Activated CD8-positive, alpha-beta memory T cell treated with anti-CD3 and anti-CD28 coated beads, Interleukin-2, amount 50 U/mL, for 24 hours (primary cell): ENCODE data around the gene ZNF546.
"Not testable (repeated sequence)": the region's sequence is repeated elsewhere in the genome, so short reads cannot be mapped to it uniquely, and the experiment has no call there.

Experiments used
- DNase-seq: peaks from one replicate; pipeline ENCODE4 v3.0.0-alpha.2; 2020; ENCODE audit errors: extremely low read depth

Gene ZNF546

GRCh38 chr19:39986643-39987042 lies 10.2 kb upstream of the ZNF546 start:
- no peak for DNase-seq

GRCh38 chr19:39987167-39987566 lies 9.7 kb upstream of the ZNF546 start:
- DNase-seq = no peak

DNA sequence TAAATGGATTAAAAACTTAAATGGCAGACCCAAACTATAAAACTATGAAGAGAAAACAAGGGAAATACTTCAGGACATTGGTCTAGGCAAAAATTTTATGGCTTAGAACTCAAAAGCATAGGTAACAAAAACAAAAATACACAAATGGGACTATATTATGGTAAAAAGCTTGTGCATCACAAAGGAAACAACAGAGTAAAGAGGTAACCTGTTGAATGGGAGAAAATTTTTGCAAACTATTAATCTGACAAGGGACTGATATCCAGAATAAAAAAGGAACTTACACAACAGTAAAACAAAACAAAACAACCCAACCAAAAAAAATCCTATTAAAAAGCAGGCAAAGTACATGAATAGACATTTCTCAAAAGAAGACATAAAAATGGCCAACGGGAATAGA lies 9.3 kb upstream of the ZNF546 start:
- no peak for DNase-seq

GRCh38 chr19:39993605-39994004 lies 3.3 kb upstream of the ZNF546 start:
- DNase-seq = no peak

DNA sequence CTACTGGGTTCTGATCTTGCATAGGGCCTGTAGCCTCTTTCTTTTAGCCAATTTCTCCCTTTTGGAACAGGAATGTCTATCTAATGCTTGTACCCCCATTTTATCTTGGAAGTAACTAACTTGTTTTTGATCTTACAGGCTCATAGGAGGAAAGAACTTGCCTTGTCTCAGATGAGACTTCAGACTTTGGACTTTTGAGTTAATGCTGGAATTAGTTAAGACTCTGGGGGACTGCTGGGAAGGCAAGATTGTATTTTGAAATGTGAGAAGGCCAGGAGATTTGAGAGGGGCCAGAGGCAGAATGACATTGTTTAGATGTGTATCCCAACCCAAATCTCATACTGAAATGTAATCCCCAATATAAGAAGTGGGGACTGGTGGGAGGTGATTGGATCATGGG lies 2.5 kb upstream of the ZNF546 start:
- DNase-seq = no peak

GRCh38 chr19:39995794-39996193 lies 1.1 kb upstream of the ZNF546 start:
- DNase-seq = no peak

- DNase-seq = peak; percentile 9
These were observed 546 bp upstream of the ZNF546 start for GRCh38 chr19:39996218-39996810.

GRCh38 chr19:39997638-39998216 lies 867 bp downstream of the ZNF546 start:
- no peak for DNase-seq

- no peak for DNase-seq
These were observed 1.6 kb downstream of the ZNF546 start for GRCh38 chr19:39998501-39998900.

DNA sequence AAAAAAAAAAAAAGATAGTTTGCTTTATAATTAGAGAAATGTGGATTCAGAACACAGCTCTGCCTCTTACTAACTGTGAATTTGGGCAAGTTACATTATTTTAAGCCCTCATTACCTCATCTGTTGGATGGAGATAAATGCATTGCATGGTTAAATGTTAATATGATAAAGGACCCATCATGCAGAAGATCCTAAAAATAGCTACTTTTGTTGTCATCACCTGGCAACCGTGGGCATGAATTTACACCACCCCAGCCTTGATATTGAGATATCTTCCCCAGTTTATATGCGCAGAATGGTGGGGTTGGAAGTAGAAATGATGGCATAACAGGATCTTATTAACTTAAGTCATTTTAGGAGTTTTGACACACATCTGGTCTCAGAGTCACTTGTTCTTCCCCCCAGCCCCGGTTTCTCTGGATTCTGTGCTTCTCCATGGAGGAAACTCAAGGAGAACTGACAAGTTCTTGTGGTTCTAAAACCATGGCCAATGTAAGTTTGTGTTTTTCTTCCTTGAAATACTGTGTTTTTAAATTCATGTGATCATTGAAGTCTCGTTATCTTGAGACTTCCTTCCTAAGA lies 8.9 kb downstream of the ZNF546 start:
- DNase-seq = no peak

- no peak for DNase-seq
These were observed 9.4 kb downstream of the ZNF546 start for GRCh38 chr19:40006273-40006691.

- DNase-seq = no peak
These were observed 12.8 kb downstream of the ZNF546 start for GRCh38 chr19:40009674-40010073.

GRCh38 chr19:40013991-40014390 lies 17.1 kb downstream of the ZNF546 start:
- no peak for DNase-seq

- DNase-seq = no peak
These were observed 27.1 kb downstream of the ZNF546 start for GRCh38 chr19:40023969-40024368.

GRCh38 chr19:40025938-40026596 lies 29.2 kb downstream of the ZNF546 start:
- DNase-seq = no peak

DNA sequence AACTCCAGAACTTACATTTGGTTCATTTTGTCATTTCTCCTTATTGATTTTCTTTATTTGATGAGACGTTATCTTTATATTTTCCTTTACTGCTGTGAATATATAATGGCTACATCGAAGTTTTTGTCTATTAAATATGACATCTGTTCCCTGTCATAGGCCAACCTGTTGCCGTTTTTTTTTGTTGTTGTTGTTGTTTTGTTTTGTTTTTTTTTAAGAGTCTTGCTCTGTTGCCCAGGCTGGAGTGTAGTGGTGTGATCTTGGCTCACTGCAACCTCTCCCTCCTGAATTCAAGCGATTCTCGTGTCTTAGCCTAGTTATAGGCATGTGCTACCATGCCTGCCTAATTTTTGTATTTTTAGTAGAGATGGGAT lies 29.7 kb downstream of the ZNF546 start:
- DNase-seq = no peak

GRCh38 chr19:40033989-40034560 lies 37.2 kb downstream of the ZNF546 start:
- DNase-seq = no peak

DNA sequence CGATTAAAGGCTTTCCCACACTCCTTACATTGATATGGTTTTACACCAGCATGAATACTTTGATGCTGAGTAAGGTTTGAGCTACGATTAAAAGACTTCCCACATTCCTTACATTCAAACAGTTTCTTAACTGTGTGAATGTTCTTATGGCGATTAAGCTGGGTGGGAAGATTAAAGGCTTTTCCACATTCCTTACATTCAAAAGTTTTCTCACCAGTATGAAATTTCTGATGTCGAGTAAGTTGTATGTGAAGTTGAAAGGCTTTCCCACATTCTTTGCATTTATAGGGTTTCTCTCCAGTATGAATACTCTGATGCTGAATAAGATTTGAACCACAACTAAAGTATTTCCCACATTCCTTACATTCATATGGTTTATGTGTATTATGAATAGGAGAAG lies 39.1 kb downstream of the ZNF546 start:
- no peak for DNase-seq

DNA sequence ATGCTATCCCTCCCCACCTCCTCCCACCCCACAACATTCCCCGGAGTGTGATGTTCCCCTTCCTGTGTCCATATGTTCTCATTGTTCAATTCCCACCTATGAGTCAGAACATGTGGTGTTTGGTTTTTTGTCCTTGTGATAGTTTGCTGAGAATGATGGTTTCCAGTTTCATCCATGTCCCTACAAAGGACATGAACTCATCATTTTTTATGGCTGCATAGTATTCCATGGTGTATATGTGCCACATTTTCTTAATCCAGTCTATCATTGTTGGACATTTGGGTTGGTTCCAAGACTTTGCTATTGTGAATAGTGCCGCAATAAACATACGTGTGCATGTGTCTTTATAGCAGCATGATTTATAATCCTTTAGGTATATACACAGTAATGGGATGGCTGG lies 41.2 kb downstream of the ZNF546 start:
- DNase-seq = not testable (repeated sequence)

GRCh38 chr19:40041718-40042117 lies 44.9 kb downstream of the ZNF546 start:
- DNase-seq = not testable (repeated sequence)

DNA sequence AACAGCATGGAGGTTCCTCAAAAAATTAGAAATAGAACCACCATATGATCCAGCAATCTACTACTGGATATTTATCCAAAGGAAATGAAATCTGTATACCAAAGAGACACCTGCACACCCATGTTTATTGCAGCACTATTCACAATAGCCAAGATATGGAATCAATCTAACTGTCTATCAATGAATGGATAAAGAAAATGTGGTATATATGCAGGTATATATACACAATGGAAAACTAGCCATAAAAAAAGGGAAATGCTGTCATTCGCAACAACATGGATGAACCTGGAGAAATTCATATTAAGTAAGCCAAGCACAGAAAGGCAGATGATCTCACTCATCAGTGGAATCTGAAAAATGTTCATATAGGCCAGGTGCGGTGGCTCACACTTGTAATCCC lies 56.6 kb downstream of the ZNF546 start:
- no peak for DNase-seq

GRCh38 chr19:40054632-40055031 lies 57.8 kb downstream of the ZNF546 start:
- DNase-seq = no peak

DNA sequence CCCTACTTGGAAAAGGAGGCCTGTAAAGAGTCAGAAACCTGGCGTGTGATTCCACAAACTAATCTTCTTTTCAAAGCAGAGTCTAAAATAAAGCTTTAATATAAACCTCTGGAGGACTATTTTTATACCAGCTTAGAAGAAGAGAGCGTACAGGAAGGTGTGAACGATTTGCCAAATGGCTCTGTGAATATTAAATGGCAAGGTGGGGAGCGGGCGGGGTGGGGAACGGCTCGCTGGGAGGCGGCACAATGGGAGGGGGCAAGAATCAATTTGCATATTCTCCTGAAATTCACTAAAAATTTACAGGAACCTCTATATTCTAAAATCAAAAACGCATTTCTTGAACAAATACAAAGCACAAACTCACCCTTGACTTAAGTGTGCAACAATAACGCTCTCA lies 58.2 kb downstream of the ZNF546 start:
- DNase-seq = no peak
